NCI-H2081 treated with DMSO at 0.1 percent for 48 hours (cell line): ENCODE measurements around the gene ULK1.

Source experiments
- DNase-seq: peaks from one replicate; lab custom pipeline; 2025; lab: John Stamatoyannopoulos, UW

Gene ULK1

GRCh38 chr12:131892711-131893604, 1.5 kb upstream of the ULK1 start:
- no peak for DNase-seq

GRCh38 chr12:131893605-131894312, 663 bp upstream of the ULK1 start:
- no peak for DNase-seq

- DNase-seq: no peak
Observed at GRCh38 chr12:131894981-131895639, 688 bp downstream of the ULK1 start.

GRCh38 chr12:131895640-131896079, 1.2 kb downstream of the ULK1 start:
- DNase-seq: no peak

- DNase-seq: no peak
Observed at GRCh38 chr12:131896080-131896810, 1.8 kb downstream of the ULK1 start.

GRCh38 chr12:131896811-131897270, 2.4 kb downstream of the ULK1 start:
- no peak for DNase-seq

GRCh38 chr12:131897276-131897675, 2.9 kb downstream of the ULK1 start:
- DNase-seq: no peak

GRCh38 chr12:131897875-131898274, 3.5 kb downstream of the ULK1 start:
- no peak for DNase-seq

GRCh38 chr12:131900397-131900796, 6.0 kb downstream of the ULK1 start:
- no peak for DNase-seq

GRCh38 chr12:131901431-131902331, 7.3 kb downstream of the ULK1 start:
- no peak for DNase-seq

GRCh38 chr12:131902332-131903241, 8.2 kb downstream of the ULK1 start:
- DNase-seq: no peak

- no peak for DNase-seq
Observed at GRCh38 chr12:131903270-131904255, 9.1 kb downstream of the ULK1 start.

- no peak for DNase-seq
Observed at GRCh38 chr12:131904346-131904745, 9.9 kb downstream of the ULK1 start.

- no peak for DNase-seq
Observed at GRCh38 chr12:131905081-131905629, 10.7 kb downstream of the ULK1 start.

- no peak for DNase-seq
Observed at GRCh38 chr12:131905630-131906091, 11.2 kb downstream of the ULK1 start.

- no peak for DNase-seq
Observed at GRCh38 chr12:131907379-131908091, 13.1 kb downstream of the ULK1 start.
